Activated CD4-positive, alpha-beta T cell treated with anti-CD3 and anti-CD28 coated beads, Interleukin-2, amount 50 U/mL, for 4 hours (primary cell): ENCODE results near the gene LORICRIN.

Source experiments
- DNase-seq, 2 experiments: peaks; one replicate each; pipeline ENCODE4 v3.0.0-alpha.2; 2020

LORICRIN gene

DNA sequence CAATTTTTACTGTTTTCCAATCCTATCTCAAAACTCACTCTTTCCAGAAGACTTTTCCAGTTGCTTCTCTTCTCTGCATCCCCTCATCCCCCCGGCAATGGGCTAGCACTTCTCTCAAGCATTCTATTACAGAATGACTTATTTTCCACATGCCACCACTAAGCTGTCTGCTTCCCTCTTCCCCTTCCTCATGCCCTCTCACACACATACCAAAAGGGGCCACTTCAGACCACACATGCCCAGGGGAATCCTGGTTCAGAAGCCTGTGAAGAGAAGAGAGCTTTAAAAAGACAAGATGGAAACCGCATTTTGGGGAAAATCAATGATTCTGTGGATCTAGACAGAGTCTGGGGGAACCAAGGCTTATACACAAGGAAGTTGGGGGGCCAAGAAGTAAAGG lies 8.4 kb upstream of the LORICRIN start:
- no peak for DNase-seq

DNA sequence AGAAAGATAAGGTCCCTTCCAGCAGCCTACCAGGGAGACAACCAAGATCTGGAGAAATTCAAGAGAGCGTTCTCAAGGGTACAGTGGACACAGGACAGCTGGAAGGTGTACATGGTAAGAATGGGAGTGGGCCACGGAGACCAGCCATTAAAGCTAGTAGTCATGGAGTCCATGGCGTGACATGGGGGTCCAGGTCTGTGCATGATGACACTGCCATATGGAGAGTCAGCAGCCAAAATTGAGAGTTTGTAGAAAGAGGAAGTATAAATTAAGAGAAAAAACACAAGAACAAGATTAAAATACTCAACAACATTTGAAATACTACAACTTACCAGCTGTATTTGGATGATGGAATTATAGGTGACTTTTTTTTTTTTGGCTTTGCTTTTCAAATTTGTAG lies 7.9 kb upstream of the LORICRIN start:
- no peak for DNase-seq

DNA sequence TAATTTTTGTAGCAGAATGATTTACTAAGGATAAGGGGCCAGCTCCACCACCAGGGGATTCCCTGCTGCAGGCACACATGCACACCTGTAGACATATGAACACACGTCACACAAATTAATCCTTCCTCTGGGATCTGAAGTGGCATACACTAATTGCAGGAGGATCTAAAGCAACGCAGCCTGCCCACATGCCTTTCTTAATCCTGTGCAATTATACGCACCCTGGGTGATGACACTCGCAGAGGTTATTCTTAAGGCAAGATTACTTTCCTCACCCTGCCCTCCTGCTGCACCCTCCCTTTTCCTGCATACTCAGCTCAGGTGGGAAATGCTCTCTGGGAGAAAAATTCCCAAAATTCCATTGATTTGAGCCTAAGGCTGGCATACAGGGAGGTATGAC lies 7.5 kb upstream of the LORICRIN start:
- DNase-seq: no peak

DNA sequence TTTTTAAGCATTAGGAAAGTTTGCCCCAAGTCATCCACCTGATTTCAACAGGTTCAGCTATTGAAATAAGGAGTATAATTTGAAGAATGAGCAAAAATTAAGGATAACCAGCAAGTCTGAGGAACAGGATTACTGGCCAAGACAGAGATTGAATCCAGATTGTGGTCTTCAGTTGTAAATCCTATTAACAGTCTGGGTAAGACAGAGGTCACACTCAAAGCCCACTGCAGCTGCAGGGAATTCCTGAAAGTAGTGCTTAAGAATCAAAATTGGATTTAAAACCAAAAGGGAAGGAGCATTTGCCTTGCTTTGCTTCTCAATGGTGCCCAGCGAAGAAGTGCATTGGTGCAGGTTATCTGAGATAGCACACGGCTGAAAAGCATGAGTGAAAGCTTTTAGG lies 6.4 kb upstream of the LORICRIN start:
- DNase-seq: no peak

DNA sequence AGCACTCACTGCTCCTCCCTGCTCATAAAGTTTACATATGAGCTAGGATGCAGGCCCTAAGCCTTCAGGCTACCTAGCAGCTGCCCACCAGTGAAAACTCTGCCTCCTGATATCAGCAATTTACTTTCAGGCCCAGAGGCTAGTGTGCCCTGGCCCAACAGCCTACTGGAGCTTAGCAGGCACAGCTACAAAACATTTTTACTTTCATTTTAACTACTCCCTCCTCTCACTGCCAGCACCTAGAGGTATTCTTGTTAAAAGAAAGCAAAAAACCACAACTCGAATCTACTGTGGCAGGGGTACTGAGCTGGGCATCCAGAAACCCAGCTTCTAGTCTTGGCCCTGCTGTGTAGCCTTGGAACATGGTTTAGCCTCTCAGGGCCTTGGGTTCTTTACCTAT lies 5.8 kb upstream of the LORICRIN start:
- no peak for DNase-seq

DNA sequence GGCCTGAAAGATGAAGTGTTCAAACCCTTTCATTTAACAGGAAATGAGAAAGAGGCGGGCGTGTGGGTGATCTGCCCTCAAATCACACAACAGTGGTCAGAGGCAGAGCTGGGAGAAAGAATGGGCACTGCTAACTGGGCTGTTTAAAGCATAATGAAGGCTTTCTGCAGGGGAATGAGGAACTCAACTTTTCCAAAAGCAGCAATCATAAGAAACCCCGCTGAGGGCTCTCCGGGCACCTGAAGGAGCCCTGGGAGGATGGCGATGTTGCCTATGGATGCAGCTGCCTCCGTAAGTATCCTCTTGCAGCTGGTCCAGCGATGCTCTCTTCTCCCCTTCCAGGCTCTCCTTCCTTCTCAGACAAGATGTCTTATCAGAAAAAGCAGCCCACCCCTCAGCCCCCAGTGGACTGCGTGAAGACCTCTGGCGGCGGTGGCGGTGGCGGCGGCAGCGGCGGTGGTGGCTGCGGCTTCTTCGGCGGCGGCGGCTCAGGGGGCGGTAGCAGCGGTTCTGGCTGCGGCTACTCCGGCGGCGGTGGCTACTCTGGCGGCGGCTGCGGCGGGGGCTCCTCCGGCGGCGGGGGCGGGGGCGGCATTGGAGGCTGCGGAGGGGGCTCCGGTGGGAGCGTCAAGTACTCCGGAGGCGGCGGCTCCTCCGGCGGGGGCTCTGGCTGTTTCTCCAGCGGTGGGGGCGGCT lies 1.2 kb downstream of the LORICRIN start:
- peak in 1 of 2 experiments; percentile 3 for DNase-seq

DNA sequence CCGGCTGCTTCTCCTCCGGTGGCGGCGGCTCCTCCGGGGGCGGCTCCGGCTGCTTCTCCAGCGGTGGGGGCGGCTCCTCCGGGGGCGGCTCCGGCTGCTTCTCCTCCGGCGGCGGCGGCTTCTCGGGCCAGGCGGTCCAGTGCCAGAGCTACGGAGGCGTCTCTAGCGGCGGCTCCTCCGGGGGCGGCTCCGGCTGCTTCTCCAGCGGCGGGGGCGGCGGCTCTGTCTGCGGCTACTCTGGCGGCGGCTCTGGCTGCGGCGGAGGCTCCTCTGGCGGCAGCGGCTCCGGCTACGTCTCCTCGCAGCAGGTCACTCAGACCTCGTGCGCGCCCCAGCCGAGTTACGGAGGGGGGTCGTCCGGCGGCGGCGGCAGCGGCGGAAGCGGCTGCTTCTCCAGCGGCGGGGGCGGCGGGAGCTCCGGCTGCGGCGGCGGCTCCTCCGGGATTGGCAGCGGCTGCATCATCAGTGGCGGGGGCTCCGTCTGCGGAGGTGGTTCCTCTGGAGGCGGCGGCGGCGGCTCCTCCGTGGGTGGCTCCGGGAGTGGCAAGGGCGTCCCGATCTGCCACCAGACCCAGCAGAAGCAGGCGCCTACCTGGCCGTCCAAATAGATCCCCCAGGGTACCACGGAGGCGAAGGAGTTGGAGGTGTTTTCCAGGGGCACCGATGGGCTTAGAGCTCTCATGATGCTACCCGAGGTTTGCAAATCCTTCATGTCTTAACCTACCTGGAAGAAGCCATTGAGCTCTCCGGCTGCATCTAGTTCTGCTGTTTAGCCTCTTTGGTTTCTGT lies 2.0 kb downstream of the LORICRIN start:
- peak; percentile 17 to 27 for DNase-seq

DNA sequence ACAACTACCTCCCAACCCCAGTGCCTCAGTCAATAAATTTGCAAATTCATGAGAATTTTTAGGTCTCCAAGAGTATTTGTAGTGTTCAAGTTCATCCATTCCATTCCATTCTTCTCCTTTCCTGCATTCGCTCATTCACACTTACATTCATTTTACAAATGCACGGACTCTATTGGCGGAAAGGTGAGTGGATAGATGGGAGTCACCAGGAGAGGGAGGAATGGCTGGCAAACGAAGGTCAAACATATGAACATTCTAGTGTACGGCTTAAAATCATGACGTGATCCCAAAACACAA lies 2.5 kb downstream of the LORICRIN start:
- no peak for DNase-seq

DNA sequence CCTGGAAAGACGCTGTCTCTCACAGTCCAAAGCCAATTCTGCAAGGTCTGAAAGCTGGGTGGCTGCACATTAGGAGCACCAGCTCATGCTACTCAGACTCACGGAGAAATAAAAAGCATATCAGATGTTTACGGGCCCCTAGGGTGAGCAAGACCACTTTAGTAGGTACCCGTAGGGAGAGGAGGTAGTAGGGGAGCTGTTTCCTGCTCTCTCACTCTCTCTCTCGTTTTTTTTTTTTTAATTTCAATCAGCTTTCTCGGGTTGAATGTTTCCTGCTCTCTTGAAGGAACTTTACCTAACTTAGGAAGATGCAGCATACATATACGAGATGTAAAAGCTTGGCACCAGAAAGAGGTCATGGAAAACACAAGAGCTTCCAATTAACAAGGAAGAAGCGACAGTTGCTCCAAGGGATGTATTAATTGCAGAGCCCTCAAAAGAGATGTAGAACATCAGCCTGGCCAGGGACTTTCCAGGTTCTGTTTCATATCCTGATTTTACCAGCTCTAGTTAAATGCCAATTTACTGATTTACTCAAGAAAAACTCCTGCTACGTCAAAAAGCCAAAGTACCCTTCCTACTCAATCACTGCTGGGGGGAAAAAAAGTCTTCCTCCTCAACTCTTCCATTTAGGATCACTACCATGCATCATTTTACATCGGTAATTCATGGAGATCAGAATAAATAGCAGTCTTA lies 3.1 kb downstream of the LORICRIN start:
- DNase-seq: no peak

DNA sequence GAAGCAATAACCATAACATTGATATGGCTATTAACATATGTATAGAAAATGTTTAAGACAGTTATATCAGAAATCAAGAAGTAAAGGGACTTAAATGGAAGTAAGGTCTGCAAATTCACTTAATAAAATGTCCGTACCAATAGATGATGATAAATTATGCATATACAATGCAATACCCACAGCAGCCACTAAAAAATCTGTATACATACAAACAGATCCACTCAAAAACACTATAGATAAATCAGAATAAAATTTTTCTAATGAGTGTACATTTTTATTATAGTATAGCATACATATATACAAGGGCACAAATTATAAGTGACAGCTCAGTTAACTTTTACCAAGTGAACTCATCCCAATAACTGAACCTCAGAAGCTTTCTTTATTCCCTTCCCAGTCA lies 6.0 kb downstream of the LORICRIN start:
- no peak for DNase-seq

DNA sequence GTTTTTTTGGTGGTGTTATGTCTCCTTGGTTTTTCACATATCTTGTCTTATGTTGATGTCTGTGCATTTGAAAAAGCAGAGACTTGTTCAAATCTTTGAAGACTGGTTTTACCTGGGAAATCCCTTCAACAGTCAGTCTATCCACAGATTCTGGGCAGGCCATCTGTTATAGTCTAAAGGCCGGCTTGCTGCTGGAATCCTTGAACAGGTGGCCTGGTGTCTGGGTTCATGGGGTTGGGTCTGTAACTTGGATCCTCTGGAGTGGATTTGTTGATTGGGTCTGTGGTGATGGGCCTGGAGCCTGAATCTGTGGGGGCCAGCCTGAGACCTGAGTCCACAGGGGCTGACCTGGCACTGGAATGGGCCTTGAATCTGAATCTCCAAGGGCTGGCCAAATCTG lies 12.2 kb downstream of the LORICRIN start:
- DNase-seq: no peak

DNA sequence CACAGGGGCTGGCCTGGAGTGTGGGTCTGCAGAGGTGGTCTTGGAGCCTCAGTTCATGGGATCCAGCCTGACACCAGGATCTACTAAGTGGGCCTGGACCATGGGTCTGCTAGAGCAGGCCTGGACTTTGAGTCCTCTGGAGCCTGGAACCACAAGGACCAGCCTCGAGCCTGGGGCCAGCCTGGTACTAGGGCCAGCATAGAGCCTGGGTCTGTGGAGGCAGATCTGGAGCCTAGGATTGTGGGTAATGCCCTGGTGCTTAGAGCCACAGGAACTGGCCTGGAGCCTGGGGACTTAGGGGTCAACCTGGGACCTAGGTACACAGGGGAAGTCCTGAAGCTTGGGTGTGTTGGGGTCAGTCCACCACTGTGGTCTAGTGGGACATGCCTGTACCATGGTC lies 12.7 kb downstream of the LORICRIN start:
- no peak for DNase-seq

DNA sequence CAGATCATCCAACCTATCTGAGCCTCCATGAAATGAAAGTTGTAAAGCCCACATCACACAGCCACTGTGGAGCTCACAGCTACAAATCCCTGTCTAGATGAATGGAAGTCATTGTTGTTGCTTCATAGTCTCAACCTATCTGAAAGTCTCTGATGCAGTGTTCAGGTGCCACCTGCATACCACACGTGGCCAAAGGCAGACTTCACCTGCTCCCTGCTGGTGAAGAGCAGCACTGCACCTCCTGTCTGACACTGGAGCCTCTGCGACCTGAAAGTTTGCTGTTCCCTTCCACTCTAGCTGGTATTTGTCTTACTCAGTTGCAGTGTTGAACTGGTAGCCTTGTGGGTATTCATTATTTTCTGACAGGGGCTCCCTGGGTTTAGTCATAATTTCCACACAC lies 18.4 kb downstream of the LORICRIN start:
- DNase-seq: peak; percentile 19 to 34

DNA sequence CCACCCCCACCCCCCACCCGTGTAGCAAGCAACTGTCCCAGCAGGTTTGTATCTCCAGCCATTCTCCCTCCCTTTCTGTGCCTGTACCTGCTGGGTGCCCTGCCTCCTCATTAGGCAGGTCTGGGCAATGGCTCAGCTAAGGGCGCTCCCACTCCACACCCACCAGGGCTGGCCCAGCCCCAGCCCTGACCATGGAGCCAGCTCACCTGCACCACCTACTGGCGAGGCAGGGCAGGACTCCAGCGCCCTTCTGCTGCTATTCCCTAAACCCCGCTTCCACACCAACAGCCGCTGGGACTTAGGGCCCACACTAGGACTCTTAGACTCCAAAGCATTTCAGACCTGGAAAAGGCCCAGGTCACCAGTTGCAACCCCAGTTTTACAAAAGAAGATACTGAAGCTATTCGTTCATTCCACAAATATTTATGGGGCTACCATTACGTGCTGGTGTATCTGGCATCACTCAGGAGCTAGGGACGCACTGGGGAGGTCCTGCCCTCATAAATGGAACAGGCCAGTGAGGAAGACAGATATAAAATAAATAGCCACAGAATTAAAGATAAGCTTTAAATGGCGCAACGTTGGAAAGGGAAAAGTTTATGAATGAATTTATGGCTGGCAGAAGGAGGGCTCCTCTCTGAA lies 29.3 kb downstream of the LORICRIN start:
- no peak for DNase-seq

DNA sequence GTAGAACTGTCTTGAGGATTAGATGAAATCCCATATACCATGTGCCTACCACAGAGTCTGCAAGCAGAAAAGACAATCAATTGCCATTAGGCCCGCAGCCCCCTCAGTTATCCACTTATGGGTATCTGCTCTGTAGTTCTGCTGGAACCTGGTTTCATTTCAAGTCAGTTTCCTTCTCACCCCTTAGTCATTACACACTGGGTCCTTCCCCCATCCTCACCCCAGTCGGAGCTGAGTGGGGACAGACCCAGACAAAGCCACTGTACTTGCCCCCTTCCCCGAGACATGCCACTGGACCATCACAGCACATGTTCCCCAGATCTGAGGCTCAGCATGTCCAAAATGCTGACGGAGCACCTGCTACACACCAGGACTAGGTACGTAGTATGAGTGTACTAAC lies 32.0 kb downstream of the LORICRIN start:
- no peak for DNase-seq

DNA sequence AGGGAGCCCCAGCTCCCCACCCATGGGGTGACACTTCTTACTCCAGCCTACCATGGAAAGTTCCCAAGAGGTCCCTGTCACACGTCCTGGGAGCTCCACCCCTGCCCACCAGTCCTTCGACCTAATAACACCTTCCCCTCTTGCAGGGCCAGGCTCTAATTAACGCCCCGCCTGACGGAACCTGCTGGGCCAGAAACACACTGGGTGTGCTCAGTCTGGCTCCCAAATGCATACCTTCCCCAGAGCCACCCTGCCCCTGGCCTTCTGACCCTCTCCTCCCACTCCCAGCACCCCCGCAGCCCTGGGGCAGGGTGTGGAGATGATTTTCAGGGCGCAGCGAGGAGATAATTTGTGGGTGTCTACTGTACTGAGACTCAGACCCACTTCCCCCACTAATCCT lies 32.7 kb downstream of the LORICRIN start:
- DNase-seq: no peak

DNA sequence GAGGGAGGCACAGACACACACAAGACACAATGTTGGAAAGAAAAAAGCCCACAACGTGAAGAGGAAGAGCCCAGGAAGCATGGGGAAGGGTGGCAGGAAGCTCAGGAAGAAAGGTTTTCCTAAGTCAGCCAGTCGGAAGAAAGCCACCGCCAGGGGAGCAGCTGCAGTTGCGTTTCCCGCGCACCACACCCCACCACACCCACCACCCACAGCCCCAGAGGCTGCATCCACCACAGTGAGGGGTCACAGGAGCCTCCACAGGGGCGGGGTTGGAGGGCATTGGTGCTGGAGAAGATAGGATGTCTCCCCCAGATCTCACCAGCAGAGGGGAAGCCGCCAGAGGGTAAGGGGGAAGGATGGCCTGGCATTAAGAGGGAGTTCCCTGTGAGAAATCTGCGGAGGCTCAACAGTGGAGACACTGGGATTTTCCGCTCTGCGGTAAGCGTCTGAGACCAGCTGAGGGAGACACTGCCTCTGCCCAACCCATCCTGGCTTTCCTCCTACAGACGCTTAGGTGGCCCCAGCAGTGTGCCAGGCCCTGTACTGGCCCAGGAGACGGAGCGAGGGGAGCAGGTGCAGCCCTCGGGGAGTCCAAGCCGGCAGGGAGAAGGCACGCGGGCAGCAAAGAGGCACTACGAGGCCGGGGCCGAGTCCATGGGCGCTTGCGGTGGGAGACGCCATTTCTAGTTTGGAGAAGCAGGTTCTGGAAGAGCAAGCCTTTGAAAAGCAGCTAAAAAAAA lies 33.4 kb downstream of the LORICRIN start:
- DNase-seq: no peak

DNA sequence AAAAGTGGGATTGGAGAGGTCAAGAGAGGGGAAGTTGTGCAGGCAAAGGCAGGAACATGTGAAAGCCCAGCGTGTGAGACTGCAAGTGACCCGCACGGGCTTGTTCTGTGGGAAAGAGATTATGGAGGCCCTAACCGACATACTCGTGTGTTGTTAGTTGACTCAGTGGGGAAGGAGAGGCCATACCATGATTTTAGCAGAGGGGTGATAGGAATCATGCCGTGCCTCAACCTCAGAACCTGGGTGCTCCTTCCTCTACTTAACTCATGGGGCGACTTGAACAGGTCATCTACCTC lies 33.9 kb downstream of the LORICRIN start:
- DNase-seq: no peak

DNA sequence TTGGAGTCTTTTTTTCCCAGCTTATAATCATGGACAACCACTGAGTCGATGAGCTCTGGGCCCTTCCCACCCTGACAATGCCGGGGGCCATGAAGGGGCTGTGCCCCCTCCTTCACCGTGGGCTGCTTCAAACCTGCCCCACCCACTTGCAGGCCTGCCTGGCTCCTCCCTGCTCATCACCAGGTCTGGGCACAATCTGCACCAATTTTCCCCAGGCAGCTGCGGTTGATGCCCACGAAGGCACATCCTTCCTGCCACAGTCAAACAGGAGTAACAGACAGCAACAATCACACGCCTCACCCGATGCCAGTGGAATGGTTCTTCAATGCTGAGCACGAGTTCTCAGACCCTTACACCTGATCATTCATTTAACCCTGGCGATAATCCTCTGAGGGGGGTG lies 34.4 kb downstream of the LORICRIN start:
- DNase-seq: no peak

DNA sequence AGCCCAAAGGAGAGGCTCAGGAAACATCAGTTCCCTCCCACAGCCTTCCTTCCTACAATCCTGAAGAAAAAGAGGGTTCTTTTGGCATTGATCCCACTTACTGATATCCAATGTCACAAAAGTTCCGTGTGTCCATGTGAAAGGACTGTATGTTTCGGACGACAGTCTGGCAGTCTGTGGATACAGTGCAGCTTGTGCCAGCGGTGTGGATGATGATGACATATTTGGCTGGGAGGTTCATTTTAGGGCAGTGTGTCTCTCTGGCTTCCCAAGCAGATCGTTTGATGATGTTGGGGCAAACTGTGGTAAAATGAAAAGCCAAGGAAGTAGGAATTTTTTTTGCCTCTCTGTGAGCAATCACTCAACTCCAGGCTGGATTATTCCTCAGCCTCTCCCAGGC lies 42.8 kb downstream of the LORICRIN start:
- no peak for DNase-seq

DNA sequence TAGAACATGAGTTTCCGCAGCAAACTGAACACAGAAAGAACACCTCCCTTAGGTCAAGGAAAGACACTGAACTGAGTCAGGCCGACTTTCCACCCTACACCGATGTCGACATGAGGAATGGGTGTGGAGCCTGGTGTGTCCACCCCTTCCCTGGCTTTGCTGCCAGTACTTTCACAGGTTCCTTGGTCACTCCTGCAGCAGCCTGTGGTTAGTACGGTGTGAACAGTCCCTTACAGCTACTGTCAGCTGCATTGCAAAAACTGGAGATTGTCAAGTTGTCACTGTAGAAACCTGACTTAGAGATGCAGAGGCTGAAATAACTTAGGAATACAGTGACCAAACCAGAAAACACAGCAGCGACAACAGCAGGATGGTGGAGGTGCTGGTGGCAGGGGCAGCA lies 46.2 kb downstream of the LORICRIN start:
- DNase-seq: no peak

DNA sequence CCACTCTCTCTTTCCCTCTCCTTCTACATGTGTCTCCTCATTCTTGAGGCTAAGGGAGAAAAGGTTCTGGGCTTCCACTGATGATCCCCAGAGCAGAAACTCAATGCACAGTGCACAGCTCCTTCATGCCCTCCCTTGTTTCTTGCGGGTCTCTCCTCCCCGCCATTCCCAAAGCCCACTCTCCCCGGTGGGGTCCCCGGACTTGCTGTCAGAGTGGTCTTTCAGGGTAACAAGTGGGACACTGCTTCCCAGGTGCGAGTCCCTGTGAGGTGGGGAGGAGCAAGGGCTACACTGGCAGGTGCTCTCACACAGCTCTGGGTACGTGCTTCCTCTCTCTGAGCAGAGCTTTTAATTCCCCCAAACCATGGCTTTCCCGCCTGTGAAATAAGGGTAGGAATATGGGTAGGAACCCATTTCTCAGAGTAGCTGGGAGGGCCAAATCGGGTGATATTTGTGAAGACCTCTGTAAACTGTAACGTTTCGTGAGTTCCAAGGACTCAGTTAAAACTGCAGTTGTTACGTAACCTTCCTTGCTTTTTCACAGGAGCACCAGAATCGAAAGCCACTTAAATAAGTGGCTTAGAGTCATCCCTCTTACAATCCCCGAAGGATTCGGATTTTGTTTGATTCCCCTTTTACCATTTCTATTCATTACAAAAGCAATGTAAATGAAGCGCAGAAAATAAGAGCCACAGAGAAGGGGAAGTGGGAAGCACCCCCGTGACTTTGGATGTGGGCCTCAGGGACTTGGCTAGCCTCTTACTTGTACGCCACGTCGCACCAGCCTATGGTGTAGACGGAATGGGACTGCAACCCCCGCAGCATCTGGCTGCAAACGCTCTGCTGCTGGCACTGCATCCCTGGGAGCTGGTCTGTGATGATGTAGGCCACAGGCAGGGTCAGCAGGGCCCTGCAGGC lies 47.1 kb downstream of the LORICRIN start:
- no peak for DNase-seq
